NCI-H345 (cell line): ENCODE results near the gene HLA-DOA.

Source experiments
- DNase-seq: peaks from one replicate; lab custom pipeline; 2025; lab: John Stamatoyannopoulos, UW

HLA-DOA gene

DNA sequence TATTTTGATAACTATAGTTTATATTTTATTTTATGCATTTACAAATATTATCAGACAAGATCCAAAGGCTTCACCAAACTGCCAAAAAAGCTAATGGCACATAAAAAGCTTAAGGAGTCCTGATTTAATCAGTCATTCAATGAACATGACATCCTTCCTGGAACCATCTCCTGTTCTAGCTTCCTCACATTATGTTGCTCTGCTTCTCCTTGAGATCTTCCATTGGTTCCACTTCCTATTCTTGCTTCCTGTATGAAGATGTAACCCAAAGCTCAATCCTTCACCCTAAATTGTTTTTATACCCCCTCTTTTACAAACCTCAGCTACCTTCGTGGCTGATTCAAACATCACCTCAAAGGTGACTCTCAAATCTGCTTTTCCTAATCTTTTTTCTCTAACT, 45.5 kb downstream of the HLA-DOA start:
- DNase-seq = no peak

DNA sequence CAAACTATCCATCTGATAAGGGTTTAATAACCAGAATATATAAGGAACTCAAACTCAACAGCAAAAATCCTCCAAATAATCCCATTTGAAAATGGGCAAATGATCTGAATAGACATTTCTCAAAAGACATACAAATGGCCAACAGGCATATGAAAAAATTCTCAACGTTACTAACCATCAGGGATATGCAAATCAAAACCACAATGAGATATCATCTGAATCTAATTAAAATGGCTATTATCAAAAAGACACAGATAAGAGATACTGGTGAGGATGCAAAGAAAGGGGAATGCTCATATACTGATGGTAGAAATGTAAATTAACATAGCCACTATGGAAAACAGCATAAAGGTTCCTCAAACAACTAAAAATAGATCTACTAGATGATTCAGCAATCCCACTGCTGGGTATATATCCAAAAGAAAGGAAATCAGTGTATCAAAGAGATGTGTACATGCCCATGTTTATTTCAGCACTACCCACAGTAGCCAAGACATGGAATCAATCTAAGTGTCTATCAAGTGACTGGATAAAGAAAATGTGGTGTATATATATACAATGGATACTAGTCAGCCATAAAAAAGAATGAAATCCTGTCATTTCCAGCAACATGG, 47.1 kb downstream of the HLA-DOA start:
- no peak for DNase-seq

DNA sequence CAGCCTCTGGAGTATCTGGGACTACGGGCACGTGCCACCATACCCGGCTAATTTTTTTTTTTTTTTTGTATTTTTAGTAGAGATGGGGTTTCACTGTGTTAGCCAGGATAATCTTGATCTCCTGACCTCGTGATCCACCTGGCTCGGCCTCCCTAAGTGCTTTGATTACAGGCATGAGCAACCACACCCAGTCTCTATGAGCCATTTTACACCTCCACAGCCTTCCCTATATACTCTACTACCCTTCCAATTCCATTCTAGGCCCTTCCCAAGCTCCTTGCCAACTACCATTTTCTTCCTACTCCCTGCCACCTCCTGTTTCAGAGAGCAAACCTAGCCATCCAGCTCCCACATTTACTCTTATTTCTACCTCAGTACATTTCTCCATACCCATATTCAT, 48.8 kb downstream of the HLA-DOA start:
- DNase-seq = no peak

DNA sequence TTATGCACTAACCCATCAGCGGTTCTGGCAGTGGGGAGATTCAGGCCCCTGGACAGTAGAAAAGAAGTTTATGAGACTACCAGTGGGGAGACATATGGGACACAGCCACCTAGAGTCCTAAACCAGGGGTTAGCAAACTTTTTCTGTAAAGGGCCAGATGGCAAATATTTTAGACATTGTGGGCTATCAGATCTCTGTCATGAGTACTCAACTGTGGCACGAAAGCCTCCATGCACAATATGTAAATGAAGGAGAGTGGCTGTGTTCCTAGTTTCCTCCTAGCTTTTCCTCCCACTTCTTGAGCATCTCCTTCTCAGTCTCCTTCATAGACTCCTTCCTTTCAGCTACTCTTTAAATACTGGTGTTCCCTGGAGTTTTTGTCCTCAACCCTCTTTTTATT, 53.2 kb downstream of the HLA-DOA start:
- no peak for DNase-seq

DNA sequence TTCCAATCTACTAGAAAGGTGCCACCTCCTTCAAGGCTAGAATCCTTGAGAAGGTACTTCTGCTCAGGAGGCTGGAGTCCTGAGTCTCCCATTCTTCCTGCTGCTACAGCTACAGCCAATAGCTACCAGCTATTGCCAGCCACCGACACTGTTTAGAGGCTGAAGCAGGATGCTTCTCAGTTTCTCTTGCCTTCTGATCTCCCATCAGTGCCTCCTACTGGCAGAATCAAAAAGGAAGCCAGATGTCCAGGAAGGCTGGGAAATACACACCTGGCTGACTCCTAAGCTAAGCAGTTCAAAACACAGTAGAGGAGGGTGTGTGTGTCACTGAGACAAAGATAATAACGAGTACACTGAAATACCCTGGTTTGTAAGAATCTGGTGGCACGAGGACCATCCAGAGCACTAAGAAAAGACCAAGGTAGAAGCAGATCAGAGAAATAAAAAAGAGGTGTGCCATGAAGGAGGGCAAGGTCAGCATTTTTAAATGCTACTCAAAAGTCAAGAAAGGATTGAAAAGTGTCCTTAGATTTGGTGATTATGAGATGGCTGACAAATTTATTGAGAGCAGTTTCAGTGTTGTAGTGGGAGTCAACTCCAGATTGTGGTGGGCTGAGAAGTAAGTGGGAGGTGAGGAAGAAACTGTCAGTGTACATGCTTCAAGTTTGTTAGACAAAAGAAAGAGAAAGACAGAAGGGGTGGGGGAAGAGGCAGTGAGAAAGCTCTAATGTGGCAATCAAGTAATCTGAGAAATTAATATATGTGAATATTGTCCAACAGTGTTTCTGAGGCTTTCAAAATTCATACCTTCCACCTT, 54.2 kb downstream of the HLA-DOA start:
- no peak for DNase-seq

DNA sequence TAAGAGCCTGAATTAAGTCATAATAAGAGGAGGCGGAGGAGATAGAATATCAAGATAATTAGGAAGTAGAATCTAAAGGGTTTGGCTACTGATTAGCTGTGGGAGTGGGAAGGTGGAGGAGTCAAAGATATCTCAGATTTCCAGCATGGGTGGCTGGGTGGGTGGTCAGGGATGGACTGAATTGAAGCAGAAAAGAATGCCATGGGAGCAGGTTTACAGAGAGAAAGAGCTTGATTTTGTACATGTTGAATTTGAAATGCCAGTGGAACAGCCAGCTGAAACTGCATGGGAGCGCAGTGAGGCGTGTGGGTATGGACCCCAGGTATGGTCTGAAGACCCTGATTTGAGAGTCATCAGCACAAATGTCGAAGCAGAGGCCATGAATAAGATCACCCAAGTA, 55.1 kb downstream of the HLA-DOA start:
- no peak for DNase-seq
